ENCODE measurements around the gene PSORS1C1. TPM values are rescaled to one million over a fixed set of nuclear protein-coding genes. Genes with fewer than 3 reads are reported as not detected.

The PSORS1C1 gene
- total and polyA plus RNA-seq, 7 donors: 0.03 to 0.47 (median 0.07) TPM; not detected in 1

DNA sequence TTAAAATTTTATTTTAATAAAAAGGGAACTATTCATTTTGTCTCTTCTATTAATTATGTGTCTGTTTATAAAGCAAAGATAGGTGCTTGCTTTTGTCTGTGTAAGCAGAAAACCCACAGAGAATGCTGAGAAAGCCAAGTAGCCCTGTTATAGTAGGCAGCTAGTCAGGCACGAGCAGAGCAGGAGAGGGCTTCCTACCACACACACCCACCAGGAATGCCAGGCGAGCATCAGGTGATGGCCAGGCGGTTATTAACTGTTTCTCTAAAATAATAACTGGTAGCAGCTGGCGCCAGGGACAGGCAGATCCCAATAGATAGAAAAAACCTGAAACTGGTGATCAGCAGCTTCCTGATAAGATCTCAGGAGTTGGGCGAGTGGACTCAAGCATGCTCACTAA lies 17.9 kb upstream of the PSORS1C1 start:
- no peaks in the 10 kb centered on the region for H3K9me3 ChIP-seq
- 80 to 91% (median 87%) methylated on average over 5 of the region's 5 CpGs for WGBS, 3 donors
- intact Hi-C loops (cut with DNase I): no loop called here
- TF ChIP-seq, protein P1, sequence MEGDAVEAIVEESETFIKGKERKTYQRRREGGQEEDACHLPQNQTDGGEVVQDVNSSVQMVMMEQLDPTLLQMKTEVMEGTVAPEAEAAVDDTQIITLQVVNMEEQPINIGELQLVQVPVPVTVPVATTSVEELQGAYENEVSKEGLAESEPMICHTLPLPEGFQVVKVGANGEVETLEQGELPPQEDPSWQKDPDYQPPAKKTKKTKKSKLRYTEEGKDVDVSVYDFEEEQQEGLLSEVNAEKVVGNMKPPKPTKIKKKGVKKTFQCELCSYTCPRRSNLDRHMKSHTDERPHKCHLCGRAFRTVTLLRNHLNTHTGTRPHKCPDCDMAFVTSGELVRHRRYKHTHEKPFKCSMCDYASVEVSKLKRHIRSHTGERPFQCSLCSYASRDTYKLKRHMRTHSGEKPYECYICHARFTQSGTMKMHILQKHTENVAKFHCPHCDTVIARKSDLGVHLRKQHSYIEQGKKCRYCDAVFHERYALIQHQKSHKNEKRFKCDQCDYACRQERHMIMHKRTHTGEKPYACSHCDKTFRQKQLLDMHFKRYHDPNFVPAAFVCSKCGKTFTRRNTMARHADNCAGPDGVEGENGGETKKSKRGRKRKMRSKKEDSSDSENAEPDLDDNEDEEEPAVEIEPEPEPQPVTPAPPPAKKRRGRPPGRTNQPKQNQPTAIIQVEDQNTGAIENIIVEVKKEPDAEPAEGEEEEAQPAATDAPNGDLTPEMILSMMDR (IDR thresholded peaks at IDR 0.05): no peak
- H3K27me3 ChIP-seq (ENCODE audit: insufficient read depth in 3 of 3, low read length in 2 of 3): no peaks in the 10 kb centered on the region
- no peaks in the 10 kb centered on the region for H3K36me3 ChIP-seq (ENCODE audit: insufficient read depth in 1 of 2, low read depth in 1 of 2)
- ATAC-seq (no peak), DNase-seq (no peak)
- H3K27ac ChIP-seq: no peak overlapping the region
- peaks cover 9% of the 10 kb centered on the region for H3K4me1 ChIP-seq
- no peak overlapping the region for H3K4me3 ChIP-seq

DNA sequence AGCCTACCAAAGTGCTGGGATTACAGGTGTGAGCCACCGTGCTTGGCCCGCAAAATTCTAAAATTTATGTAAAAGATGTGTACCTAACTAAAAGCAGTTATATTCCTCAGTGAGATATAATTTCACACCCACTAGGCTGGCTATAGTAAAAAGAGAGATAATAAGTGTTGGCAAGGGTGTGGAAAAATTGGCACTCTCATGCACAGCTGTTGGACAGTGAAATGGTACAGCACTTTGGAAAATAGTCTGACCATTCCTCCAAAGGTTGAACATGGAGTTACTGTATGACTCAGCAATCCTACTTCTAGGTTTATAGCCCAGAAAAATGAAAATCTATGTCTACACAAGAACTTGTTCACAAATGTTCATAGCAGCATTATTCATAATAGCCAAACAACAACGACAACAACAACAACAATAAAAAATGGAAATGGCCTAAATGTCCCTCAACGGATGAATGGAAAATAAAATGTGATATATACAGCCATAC lies 16.1 kb upstream of the PSORS1C1 start:
- Histone ChIP-seq H3K4me1 (peaks cover 9% of the 10 kb centered on the region), H3K36me3 (ENCODE audit: insufficient read depth in 1 of 2, low read depth in 1 of 2) (no peaks in the 10 kb centered on the region), H3K9me3 (no peaks in the 10 kb centered on the region), H3K27ac (no peak overlapping the region), H3K27me3 (ENCODE audit: insufficient read depth in 3 of 3, low read length in 2 of 3) (no peaks in the 10 kb centered on the region), H3K4me3 (no peak overlapping the region)
- intact Hi-C loops (cut with DNase I): no loop called here
- no peak for ATAC-seq
- WGBS, 3 donors: 87 to 95% (median 89%) methylated on average over 4 of the region's 4 CpGs
- TF ChIP-seq, protein P1 (IDR thresholded peaks at IDR 0.05): no peak
- no peak for DNase-seq

DNA sequence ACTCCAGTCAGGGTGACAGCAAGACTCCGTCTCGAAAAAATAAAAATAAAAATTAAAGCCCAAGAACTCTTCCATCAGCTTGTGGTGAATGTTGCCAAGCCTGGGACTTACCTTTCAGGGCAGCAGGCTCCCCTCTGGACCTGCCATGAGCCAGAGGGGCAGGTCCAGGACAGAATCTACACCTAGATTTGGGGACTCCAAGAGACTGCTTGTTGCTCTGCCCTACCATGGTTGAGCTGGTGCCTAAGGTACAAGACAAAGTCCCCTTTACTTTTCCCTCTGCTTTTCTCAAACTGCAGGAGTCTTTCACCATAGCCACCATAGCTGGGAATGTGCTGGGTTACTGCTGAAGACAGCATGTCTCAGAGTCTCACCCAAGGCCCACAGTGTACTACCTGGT lies 11.5 kb upstream of the PSORS1C1 start:
- Histone ChIP-seq H3K9me3 (no peaks in the 10 kb centered on the region), H3K27ac (no peak overlapping the region), H3K4me3 (no peak overlapping the region), H3K36me3 (ENCODE audit: insufficient read depth in 1 of 2, low read depth in 1 of 2) (no peaks in the 10 kb centered on the region), H3K27me3 (ENCODE audit: insufficient read depth in 3 of 3, low read length in 2 of 3) (no peaks in the 10 kb centered on the region), H3K4me1 (no peaks in the 10 kb centered on the region)
- 95 to 100% (median 99%) methylated on average over 2 of the region's 2 CpGs for WGBS, 3 donors
- intact Hi-C loops (cut with DNase I): no loop called here
- DNase-seq (no peak), ATAC-seq (no peak)
- TF ChIP-seq, protein P1 (IDR thresholded peaks at IDR 0.05): no peak

DNA sequence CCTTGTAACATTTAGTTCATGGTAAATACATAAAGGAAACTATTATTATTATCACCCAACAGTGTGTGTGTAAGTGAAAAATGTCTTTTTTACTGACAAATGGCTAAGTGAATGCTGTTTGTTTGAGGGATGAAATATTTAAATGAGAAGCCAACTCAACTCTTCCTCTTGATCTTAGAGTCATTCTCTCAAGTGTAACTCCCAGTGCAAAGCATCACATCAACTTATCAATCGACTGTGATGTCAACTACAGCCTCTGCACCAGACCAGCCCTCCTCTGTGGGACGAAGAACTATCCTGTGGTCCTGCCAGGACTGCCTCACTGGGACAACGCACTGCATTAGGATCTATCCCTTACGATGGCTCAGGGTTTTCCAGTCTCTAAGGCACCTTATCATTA lies 7.5 kb upstream of the PSORS1C1 start:
- intact Hi-C loops (cut with DNase I): loop anchor here in 1 of 2 donors (5.0 kb wide), 1 partner anchor 400 kb away; no protein-coding TSS in a partner anchor
- Histone ChIP-seq H3K27ac (no peak overlapping the region), H3K4me3 (no peak overlapping the region), H3K9me3 (no peaks in the 10 kb centered on the region), H3K36me3 (ENCODE audit: insufficient read depth in 1 of 2, low read depth in 1 of 2) (no peaks in the 10 kb centered on the region), H3K27me3 (ENCODE audit: insufficient read depth in 3 of 3, low read length in 2 of 3) (peaks cover 0 to 12% (median 0%) of the 10 kb centered on the region in 3 donors), H3K4me1 (no peaks in the 10 kb centered on the region)
- ATAC-seq (no peak), DNase-seq (no peak)
- TF ChIP-seq, protein P1 (IDR thresholded peaks at IDR 0.05): no peak
- WGBS, 3 donors: 59 to 71% (median 59%) methylated on average over 4 of the region's 4 CpGs

All from psoas muscle (tissue), 8 donors.